ENCODE data around the gene LMF1.

- TF ChIP-seq CTCF (IDR thresholded peaks at IDR 0.05; ENCODE audit: low read depth, low read length) = no peak
- TF ChIP-seq EZH2phosphoT487 (IDR thresholded peaks at IDR 0.05; ENCODE audit: low read depth) = no peak
Measured at GRCh38 chr16:861446-861845, 109.3 kb downstream of the LMF1 start.
